GM19240 (cell line): ENCODE data around the gene SPC25.
"Not testable (repeated sequence)": the region's sequence is repeated elsewhere in the genome, so short reads cannot be mapped to it uniquely, and the experiment has no call there.

ENCODE experiments used
- DNase-seq: peaks from one replicate; pipeline ENCODE4 v3.0.0; 2011; ENCODE audit warnings: low spot score; ENCODE audit not compliant: insufficient read length

Gene SPC25

GRCh38 chr2:168903888-168904287 lies 13.7 kb upstream of the SPC25 start:
- DNase-seq, result no peak

- no peak for DNase-seq
Measured at GRCh38 chr2:168901003-168901402, 10.8 kb upstream of the SPC25 start, which contains the start of gene G6PC2. G6PC2 (plus strand) TSS chr2:168901291; CDS start chr2:168901332, 41 bp downstream.

DNA sequence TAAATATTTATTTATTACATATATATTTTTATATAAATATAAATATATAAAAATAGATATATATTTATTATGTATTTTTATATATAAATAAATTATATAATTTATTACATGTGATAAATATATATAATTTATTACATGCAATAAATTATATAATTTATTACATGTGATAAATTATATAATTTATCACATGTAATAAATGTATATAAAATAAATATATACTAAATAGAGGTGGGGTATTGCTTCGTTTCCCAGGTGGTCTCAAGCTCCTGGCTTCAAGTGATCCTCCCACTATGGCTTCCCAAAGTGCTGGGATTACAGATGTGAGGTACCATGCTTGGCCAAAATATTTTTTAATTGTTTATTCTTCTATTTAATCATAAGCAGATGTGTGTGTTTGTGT lies 7.2 kb upstream of the SPC25 start:
- no peak for DNase-seq

GRCh38 chr2:168896783-168897182 lies 6.6 kb upstream of the SPC25 start:
- no peak for DNase-seq

- DNase-seq, result no peak
Measured at GRCh38 chr2:168895771-168896170, 5.5 kb upstream of the SPC25 start.

DNA sequence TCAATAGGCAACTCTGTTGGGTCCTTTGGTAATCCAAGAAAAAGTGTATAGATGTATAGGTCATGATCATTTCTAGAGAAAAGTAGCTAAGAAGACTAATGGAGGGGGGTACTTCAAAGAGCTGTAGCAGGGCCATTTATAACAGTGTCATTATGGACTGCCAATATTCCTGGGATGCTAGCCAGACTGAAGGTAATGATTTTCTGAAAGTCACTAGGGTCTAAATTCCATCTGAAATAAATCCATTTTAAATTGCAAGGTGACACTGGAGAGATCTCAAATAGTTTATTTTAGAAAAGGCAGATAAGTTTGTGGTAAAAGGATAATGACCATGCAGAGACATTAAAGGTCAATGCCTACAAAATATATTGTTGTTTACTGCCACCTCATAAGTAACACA lies 4.5 kb upstream of the SPC25 start:
- no peak for DNase-seq

GRCh38 chr2:168894101-168894500 lies 3.9 kb upstream of the SPC25 start:
- DNase-seq, result no peak

DNA sequence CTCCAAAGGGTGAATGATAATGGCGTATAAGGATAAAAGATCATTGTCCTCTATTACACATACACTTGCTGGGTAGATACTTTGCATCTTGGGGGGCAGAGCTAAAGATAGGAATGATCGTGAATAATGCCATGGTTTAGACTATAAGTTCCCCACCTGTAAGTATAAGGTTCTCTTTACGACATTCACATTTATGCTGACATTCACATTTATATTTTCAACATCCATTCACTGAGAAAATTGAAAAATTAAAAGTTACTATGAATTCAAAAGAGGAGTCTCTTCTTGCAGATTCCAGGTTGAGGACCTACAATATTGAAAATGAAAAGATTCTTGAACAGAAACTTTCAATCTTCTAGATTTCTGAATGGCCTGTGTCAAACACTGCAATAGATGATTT lies 2.1 kb upstream of the SPC25 start:
- DNase-seq, result no peak

DNA sequence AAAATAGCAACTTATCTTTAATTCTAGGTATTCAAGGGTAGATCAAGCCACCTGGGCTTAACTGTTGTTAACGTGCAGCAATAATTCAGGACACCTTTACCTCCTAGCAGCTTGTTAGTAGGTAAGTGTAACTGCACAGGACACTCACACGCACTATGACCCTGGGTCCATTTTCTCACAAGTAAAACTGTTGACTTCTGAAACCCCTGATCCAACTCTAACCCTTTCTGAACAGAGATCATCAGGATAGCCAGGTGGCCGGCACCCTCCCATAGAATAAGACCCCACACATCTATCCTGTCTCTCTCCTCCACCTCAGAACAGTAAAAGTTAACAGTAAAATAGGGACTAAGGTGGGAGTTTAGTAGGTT lies 610 bp downstream of the SPC25 start:
- DNase-seq, result no peak

DNA sequence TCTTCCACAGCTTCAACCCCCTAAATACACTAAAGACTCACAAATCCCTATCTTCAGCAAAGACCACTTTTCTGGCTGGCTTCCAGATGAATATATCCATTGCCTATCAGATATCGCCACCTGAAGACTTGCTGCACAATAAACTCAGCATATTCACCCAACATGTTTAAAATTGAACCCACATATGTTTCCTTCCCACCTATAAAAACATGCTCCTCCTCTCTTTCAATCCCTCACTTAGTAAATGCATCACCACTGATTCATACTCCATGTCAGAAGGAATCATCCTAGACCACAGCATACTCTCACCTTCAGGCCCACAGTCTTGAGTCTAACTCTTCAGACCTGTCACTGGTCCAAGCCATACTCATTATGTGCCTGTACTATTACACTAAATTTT lies 5.3 kb downstream of the SPC25 start:
- no peak for DNase-seq

DNA sequence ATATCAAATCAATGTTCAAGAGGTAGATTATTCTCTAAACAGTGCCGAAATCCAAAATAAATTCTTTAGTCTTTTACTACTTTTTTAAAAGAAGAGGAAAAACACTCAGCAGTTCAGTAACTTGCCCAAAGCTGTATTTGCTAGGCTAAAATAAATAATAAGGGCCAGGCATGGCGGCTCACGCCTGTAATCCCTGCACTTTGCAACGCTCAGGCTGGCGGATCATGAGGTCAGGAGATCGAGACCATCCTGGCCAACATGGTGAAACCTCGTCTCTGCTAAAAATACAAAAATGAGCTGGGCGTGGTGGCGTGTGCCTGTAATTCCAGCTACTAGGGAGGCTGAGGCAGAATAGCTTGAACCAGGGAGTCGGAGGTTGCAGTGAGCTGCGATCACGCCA lies 8.1 kb downstream of the SPC25 start:
- not testable (repeated sequence) for DNase-seq

GRCh38 chr2:168874368-168875054 lies 15.7 kb downstream of the SPC25 start:
- no peak for DNase-seq

GRCh38 chr2:168870824-168871223 lies 19.4 kb downstream of the SPC25 start:
- DNase-seq, result not testable (repeated sequence)

DNA sequence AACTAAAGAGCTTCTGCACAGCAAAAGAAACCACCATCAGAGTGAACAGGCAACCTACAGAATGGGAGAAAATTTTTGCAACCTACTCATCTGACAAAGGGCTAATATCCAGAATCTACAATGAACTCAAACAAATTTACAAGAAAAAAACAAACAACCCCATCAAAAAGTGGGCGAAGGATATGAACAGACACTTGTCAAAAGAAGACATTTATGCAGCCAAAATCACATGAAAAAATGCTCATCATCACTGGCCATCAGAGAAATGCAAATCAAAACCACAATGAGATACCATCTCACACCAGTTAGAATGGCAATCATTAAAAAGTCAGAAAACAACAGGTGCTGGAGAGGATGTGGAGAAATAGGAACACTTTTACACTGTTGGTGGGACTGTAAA lies 19.9 kb downstream of the SPC25 start:
- not testable (repeated sequence) for DNase-seq

DNA sequence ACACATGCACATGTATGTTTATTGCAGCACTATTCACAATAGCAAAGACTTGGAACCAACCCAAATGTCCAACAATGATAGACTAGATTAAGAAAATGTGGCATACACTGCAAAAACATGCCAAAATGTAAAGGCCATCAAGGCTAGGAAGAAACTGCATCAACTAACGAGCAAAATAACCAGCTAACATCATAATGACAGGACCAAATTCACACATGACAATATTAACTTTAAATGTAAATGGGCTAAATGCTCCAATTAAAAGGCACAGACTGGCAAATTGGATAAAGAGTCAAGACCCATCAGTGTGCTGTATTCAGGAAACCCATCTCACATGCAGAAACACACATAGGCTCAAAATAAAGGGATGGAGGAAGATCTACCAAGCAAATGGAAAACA lies 23.1 kb downstream of the SPC25 start:
- DNase-seq, result not testable (repeated sequence)

DNA sequence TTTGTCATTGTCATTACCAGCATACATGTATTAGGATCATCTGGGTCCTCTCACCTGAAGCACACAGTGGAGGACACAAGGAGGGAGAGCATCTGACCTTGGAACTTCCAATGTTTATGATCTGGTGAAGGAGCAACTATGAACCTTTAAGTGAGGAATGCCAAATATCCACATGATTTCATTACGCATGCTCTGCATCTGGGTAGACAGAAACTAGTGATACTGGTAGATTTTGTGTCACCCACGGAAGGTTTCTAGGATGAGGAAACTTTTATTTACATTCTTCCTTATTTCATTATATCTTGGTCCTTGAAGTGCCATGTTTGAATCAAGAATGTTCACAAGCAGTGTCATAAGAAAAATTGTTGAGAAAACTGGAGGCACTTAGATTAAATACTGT lies 32.1 kb downstream of the SPC25 start:
- DNase-seq, result no peak

DNA sequence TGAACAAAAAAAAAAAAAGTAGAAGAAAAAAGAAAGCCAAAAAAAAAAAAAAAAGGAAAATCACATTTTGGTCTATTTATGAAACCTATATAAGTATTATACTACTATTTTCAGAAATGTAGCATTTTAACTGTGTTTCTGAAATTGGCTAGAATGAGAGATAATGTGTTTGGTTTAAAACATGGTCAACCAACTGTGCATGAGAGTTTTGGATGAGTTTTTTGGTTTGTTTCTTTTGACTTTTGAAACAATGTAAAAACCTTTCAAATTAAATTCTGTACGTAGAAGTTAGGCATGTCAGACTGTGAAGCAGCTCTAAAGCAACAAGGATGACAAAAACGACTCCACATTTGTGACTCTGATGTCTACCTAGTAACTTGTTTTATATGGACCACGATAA lies 34.6 kb downstream of the SPC25 start:
- no peak for DNase-seq

- DNase-seq, result no peak
Measured at GRCh38 chr2:168854651-168855050, 35.6 kb downstream of the SPC25 start.

GRCh38 chr2:168853471-168853870 lies 36.8 kb downstream of the SPC25 start:
- DNase-seq, result no peak

- DNase-seq, result no peak
Measured at GRCh38 chr2:168852481-168852880, 37.7 kb downstream of the SPC25 start.

DNA sequence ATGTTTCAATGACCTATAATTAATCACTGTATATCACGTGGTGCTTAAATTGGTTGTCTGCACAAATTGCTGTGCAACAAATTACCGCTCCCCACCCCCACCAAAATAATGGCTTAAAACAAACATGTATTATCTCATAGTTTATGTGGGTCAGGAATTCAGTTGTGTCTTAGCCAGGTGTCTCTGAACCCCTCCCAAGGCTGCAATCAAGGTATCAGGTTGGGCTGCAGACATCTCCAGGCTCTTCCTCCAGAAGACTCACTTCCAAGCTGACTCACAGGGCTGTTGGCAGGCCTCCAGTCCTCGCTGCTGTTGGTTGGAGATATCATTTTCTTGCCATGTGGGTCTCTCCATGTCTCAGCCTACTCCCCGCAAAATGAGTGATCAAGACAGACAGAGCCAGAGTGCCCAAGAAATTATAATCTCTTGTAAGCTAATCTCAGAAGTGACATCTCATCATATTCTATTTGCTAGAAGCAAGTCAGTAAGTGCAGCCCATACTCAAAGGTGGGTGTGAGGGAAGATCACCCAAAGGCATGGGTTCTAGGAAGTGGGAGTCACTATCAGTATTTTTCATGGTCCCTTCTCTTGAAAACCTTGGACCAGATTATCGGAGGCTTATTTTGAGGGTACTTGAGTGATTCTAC lies 38.4 kb downstream of the SPC25 start:
- DNase-seq, result no peak

DNA sequence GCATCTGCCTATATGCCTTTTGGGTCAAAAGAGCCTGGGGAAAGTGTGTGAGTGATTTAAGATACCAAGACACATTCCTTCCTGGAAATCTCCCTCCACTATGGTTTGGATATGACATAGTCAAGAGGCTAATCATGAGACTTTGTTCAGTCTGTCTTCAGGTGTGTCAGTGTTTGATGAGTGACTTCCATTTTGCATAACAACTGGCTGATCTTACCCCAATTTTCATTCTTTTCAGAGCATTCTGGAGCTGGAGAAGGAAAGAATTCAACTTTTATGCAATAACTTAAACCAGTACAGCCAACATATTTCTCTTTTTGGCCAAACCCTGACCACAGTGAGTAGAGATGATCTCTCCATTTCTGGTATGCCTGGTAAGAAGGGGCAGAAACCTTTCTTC lies 39.4 kb downstream of the SPC25 start:
- DNase-seq, result no peak

GRCh38 chr2:168849610-168850009 lies 40.6 kb downstream of the SPC25 start:
- DNase-seq, result no peak
